PC-9 (cell line): ENCODE data around the gene FAM9A.

Experiments
- EZH2 ChIP-seq: fragments of 200-600 bp; sonication (generic); IDR thresholded peaks from 2 replicates; pipeline ENCODE4 v1.8.0; 2017; ENCODE audit warnings: antibody characterized with exemption, low read depth
- TF ChIP-seq, protein P1 (sequence below): fragments of 200-600 bp; sonication (generic); conservative IDR thresholded peaks from 2 replicates; pipeline ENCODE4 v1.6.1; 2017; ENCODE audit warnings: mixed run types, antibody characterized with exemption, mild to moderate bottlenecking, moderate library complexity

DNA sequence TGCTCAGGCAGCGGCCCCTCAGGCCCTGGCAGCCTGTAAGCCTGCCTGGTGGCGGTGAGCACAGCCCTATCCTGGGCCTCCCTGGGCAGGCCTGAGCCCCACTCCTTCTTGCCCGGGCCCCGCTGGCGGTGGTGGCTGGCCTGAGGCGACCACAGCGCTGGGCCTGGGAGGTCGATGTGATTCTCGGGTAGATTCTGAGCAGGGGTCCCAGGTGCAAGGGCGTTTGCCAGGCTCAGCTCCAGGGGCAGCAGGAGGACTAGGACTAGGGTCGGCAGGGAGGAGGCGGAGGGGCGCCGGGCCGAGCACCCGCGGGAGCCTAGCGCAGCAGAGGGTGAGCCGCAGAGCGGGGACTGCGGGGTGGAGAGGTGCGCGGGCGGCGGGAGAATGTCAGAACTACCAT is 17.0 kb downstream of the FAM9A start:
- TF ChIP-seq, protein P1, sequence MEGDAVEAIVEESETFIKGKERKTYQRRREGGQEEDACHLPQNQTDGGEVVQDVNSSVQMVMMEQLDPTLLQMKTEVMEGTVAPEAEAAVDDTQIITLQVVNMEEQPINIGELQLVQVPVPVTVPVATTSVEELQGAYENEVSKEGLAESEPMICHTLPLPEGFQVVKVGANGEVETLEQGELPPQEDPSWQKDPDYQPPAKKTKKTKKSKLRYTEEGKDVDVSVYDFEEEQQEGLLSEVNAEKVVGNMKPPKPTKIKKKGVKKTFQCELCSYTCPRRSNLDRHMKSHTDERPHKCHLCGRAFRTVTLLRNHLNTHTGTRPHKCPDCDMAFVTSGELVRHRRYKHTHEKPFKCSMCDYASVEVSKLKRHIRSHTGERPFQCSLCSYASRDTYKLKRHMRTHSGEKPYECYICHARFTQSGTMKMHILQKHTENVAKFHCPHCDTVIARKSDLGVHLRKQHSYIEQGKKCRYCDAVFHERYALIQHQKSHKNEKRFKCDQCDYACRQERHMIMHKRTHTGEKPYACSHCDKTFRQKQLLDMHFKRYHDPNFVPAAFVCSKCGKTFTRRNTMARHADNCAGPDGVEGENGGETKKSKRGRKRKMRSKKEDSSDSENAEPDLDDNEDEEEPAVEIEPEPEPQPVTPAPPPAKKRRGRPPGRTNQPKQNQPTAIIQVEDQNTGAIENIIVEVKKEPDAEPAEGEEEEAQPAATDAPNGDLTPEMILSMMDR: no peak
- no peak for TF ChIP-seq EZH2
